DMS114 treated with DMSO at 0.1 percent for 48 hours (cell line): Measurements from ENCODE around the gene SLC5A2.
"Not testable (repeated sequence)": the region's sequence is repeated elsewhere in the genome, so short reads cannot be mapped to it uniquely, and the experiment has no call there.

Experiments
- DNase-seq: peaks from one replicate; lab custom pipeline; 2025; ENCODE audit not compliant: unreplicated experiment; lab: John Stamatoyannopoulos, UW

SLC5A2 gene

DNA sequence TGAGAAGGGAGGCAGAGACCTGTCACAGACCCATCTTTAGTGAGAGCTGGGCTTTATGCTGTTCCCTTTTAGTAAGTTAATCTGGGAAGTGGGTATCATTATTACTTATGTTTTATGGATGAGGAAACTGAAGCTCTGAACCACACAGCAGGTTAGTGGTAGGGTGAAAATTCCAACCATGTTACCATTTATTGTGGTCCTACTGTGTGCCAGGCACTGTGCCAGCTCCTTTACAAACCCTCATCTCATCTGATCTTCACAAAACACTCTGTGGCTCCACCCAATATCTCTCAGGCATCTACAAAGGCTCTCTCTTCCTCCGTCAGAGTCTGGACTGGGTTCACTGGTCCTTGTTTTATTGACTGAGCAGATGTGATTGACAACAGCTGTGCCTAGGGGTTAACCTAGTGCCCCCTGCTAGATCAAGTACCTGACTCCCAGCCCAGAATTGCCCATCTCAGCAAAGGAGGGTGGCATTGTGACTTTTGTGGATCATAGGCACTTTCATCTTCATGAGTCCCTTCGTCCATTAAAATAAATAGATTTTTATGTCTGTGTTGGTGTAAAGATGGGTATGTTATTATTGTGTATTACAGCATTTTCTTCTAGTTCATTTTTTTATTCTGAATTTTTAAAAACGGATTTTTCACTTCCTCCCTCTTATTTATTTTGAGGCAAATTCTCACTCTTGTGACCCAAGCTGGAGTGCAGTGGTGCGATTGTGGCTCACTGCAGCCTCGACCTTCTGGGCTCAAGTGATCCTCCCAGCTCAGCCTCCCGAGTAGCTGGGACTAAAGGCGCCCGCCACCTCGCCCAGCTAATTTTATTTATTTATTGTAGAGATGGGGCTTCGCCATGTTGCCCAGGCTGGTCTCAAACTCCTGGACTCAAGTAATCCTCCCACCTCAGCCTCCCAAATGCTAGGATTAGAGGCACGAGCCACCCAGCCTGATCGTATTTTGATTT is 7.9 kb upstream of the SLC5A2 start:
- no peak for DNase-seq

- DNase-seq, result no peak
Measured at GRCh38 chr16:31475946-31476302, 7.0 kb upstream of the SLC5A2 start.

DNA sequence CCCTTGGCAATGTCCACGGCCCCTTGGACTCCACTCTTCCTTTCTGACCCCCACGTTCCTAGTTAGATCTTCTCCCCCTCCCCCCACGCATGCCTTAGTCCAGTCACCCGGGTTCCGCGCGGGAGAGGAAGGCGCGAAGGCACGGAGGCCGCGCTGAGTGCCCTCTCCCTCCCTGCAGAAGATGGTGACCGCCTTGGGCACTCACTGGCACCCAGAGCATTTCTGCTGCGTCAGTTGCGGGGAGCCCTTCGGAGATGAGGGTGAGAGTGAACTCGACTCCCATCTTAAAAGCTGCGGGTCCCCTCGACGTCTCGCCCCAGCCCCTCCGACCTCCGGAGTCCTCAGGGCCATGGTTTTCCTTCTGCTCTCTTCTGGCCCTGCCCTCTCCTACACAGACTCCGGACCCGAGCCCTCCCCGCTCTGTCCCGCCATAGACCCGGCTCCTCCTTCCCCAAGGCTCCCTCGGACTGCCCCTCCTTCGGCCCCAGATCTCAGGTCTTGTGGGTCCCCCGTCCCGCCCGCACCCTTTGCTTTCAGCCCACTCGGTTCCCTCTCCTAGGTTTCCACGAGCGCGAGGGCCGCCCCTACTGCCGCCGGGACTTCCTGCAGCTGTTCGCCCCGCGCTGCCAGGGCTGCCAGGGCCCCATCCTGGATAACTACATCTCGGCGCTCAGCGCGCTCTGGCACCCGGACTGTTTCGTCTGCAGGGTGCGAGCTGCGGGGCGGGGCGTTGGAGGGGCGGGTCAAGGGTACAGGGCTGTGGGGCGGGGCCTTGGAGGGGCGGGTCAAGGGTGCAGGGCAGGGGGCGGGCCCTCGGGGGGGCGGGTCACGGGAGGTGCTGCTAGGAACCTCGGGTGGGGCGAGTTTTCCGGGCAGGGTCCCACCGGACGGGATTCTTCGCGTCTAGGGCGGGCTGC is 6.4 kb upstream of the SLC5A2 start:
- DNase-seq, result no peak

DNA sequence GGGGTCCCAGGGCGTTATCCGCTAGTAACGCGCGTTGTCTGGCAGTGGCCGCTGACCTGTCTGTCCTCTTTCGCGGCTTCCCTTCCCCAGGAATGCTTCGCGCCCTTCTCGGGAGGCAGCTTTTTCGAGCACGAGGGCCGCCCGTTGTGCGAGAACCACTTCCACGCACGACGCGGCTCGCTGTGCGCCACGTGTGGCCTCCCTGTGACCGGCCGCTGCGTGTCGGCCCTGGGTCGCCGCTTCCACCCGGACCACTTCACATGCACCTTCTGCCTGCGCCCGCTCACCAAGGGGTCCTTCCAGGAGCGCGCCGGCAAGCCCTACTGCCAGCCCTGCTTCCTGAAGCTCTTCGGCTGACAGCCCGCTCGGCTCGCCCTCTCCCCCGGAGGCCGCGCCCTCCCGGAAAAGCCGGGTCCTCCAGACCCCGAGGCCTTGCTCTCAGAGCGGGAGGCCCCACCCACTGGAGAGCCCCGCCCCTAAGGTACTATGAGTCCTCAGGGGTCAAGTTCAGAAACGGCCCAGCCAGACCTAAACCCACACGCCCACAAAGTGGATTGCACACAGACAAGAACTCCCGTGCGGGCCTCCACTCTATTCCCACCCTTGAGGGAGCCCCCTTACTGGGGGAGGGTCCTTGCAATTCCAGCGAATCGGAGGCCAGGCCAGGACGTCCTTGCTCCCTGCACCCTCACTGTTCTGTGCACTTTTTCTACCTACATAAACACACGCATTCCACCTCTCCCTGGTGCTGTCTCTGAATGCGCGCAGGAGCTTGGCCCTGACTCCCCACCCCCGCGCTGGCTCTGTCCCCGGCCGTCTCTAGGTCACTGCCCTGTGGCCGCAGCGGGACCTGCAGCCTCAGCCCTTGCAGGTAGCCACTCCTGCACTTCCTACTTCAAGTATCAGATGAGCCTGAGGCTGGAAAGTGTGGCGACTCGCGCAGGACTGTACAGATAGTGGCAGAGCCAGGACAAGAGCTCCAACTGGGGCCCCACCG is 5.4 kb upstream of the SLC5A2 start:
- no peak for DNase-seq

DNA sequence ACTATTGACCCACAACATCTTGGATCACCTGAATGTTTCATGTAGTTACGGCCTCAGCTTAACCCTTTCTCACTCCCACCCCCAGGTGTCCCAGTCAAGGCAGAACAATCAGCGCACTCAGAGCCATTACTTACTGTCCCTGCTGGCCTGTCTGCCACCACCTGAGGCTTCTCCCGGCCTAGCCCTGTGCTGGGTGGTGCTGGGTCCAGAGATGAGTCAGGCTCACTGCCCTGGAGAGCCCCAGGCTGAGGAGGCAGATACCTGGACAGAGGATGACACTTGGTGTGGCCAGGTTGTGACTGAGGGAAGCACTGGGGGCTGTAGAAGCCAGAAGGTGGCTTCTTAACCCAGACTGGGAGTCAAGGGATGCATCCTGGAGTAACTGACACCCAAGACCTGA is 4.0 kb upstream of the SLC5A2 start:
- no peak for DNase-seq

DNA sequence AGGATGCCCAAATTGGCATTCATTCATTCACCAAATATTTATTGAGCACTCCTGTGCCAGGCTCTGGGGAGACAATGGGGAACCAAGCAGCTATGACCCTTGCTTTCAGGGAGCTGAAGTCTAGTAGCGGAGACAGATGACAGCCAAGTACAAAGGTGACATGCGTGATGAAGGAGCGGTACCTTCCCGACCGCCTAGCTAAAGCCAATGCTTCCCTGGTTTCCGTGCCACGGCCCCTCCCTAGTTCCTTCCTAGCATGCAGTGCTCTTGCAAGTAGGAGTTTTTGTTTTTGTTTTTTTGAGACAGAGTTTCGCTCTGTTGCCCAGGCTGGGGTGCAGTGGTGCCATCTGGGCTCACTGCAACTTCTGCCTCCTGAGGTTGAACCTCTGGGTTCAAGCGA is 3.2 kb upstream of the SLC5A2 start:
- no peak for DNase-seq

DNA sequence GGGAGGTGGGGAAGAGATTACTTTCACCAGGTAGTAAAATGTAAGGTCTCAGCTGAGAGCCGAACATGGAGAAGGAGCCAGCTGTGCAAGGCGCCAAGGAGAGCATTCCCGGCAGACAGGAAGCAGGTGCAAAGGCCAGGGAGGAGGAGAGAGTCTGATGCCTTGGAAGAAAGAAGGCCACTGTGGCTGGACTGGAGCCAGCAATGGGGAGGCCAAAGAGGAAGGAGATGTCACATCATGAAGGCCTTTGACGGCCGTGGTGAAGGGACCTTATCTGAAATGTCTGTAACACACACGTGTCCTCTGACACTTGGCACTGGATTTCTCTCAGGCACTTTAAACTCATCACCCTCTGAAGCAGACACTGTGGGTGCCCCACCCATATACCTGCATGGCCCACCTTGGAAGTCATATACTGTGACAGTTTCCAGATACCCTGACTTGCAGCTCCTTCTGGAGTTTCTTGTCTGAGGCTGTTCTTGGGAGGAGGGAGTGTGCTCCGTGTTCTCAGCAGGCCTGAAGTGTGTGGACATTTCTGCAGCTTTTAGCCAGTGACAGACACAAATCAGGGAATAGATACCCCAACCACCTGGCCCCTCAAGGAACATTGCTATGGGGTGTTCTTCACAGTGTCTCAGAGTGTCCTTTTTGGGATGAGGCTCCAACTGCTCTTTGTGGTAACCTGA is 1.9 kb upstream of the SLC5A2 start:
- DNase-seq, result no peak

DNA sequence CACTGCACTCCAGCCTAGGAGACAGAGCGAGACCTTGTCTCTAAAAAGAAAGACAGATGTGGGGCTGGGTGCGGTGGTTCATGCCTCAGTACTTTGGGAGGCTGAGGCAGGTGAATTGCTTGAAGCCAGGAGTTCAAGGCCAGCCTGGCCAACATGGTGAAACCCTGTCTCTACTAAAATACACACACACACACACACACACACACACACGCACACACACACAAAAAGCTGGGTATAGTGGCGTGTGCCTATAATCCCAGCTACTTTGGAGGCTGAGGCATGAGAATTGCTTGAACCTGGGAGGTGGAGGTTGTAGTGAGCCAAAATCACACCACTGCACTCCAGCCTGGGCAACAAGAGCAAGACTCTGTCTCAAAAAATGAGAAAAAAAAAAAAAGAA is 1.1 kb downstream of the SLC5A2 start:
- DNase-seq, result not testable (repeated sequence)

DNA sequence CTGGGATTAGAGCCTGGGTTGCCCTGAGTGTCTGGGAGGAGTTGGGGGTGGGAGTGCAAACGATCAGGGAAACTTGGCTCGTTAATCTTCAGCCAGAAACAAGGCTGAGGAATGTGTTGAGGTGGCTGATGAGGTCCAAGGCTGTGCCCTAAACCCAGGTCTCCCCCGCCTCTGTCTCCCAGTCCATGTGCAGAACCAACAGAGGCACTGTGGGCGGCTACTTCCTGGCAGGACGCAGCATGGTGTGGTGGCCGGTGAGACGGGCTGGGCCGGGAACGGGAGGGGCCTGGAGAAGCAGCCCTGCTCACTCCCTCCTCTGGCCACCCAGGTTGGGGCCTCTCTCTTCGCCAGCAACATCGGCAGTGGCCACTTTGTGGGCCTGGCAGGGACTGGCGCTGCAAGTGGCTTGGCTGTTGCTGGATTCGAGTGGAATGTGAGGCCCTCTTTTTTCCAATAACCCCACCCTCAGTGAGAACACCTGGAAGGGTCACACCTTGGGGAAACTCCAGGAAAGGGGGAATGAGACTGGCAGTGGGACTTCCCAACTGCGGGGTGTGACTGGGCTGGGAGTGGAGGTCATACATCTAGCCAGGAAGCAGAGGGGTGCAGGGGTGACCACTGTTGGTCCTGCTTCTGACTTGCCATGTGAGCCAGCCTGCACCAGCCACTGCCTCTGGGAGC is 1.7 kb downstream of the SLC5A2 start:
- DNase-seq, result no peak

- no peak for DNase-seq
Measured at GRCh38 chr16:31485571-31485970, 2.6 kb downstream of the SLC5A2 start.

- no peak for DNase-seq
Measured at GRCh38 chr16:31486045-31486444, 3.1 kb downstream of the SLC5A2 start.

DNA sequence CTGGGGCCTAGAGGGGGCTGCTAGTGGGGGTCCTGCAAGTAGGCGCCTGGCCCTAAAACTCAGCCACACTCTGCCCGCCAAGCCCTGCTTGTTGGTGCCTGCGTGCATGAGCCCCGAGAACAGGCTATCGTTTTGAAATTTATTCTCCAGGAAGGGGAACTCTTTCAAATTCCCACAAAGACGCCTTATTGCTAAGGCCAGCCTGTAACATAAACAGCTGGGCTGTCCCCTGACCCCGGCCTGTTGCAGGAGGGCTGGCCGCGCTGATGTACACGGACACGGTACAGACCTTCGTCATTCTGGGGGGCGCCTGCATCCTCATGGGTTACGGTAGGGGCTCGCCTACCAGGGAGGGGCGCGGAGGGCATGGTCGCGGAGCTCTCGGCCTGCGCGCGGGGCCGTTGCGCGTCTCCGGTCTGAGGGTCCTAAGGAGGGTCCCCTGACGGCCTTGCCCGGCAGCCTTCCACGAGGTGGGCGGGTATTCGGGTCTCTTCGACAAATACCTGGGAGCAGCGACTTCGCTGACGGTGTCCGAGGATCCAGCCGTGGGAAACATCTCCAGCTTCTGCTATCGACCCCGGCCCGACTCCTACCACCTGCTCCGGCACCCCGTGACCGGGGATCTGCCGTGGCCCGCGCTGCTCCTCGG is 4.3 kb downstream of the SLC5A2 start:
- DNase-seq, result no peak

- peak; percentile 11 for DNase-seq
Measured at GRCh38 chr16:31487720-31488467, 5.0 kb downstream of the SLC5A2 start.

DNA sequence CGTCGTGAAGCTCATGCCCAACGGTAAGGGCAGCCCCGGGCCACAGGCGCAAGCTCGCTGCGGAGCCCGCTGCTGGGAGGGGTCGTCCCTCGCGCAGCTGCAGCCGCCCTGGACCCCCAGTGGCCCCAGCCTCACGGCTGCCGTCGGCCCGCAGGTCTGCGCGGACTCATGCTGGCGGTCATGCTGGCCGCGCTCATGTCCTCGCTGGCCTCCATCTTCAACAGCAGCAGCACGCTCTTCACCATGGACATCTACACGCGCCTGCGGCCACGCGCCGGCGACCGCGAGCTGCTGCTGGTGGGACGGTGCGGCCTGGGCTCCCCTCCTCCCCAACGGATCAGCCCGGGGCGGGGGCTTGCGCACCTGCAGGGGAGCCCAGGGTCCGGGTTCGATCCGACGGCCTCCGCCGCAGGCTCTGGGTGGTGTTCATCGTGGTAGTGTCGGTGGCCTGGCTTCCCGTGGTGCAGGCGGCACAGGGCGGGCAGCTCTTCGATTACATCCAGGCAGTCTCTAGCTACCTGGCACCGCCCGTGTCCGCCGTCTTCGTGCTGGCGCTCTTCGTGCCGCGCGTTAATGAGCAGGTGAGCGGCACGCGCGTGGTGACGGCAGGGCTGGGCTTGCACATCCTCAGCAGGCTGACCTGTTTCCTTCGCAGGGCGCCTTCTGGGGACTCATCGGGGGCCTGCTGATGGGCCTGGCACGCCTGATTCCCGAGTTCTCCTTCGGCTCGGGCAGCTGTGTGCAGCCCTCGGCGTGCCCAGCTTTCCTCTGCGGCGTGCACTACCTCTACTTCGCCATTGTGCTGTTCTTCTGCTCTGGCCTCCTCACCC is 5.8 kb downstream of the SLC5A2 start:
- no peak for DNase-seq

- DNase-seq, result no peak
Measured at GRCh38 chr16:31489298-31489564, 6.3 kb downstream of the SLC5A2 start.

DNA sequence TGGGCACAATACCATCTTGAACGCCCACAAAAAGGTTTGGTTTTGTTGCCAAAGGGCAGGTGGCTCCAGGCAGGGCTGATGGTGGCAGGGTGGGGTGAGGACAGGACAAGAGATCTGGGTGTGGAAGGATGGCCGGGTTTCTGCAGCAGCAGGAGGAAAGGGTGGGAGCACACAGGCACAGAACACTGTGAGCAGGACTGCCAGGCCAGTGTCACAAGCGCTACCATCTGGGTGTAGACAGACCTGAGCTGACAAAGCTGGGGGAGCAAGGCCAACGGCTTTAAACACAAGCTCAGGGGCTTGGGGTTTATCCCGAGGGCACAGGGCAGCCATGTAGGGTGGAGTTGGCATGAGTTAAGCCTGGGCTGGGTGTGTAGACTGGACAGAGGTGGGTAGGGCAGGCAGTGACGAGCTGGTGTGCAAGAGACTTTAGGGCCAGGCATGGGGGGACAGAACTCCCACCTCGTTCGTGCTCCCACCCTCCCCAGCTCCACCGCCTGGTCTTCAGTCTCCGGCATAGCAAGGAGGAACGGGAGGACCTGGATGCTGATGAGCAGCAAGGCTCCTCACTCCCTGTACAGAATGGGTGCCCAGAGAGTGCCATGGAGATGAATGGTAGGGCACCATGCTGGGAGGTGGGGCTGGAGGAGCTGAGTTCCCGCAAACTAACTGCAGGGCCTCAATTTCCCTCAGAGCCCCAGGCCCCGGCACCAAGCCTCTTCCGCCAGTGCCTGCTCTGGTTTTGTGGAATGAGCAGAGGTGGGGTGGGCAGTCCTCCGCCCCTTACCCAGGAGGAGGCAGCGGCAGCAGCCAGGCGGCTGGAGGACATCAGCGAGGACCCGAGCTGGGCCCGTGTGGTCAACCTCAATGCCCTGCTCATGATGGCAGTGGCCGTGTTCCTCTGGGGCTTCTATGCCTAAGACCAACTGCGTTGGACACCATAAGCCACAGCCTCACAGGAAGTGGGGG is 7.0 kb downstream of the SLC5A2 start:
- no peak for DNase-seq
